Gastrocnemius medialis (tissue), 4 donors: ENCODE measurements around the gene ARMC2. TPM values are rescaled to one million over a fixed set of nuclear protein-coding genes. Genes with fewer than 3 reads are reported as not detected.

ENCODE experiments used
- ATAC-seq, 2 donors: fragments of 150-250 bp; one replicate each; pipeline ENCODE4 v1.9.1; 2016
- DNase-seq, 2 donors: peaks; one replicate each; pipeline ENCODE4 v3.0.0-alpha.2; 2019
- H3K27ac ChIP-seq, 4 donors: fragments of 200-600 bp; sonication (generic); 1 replicate in 1 of 4; 2 replicates in 3 of 4; pipeline ENCODE4 v1.5.1; 2016 to 2018; ENCODE audit warnings: mild to moderate bottlenecking in 2 of 4, moderate library complexity in 1 of 4
- H3K27me3 ChIP-seq, 3 donors: fragments of 200-600 bp; sonication (generic) in 2 of 3; 1 replicate in 1 of 3; 2 replicates in 2 of 3; pipeline versions ENCODE4 v1.5.1 to v1.6.0; 2016 to 2019; ENCODE audit warnings: mild to moderate bottlenecking in 1 of 3, moderate library complexity in 1 of 3
- H3K36me3 ChIP-seq, 2 donors: fragments of 200-600 bp; sonication (generic) in 1 of 2; one replicate each; pipeline ENCODE4 v1.5.1; 2017 to 2018
- H3K4me1 ChIP-seq, 2 donors: fragments of 200-600 bp; sonication (generic) in 1 of 2; one replicate each; pipeline ENCODE4 v1.5.1; 2016 to 2017; ENCODE audit warnings: mild to moderate bottlenecking in 2 of 2
- H3K4me3 ChIP-seq, 4 donors: fragments of 200-600 bp; sonication (generic) in 3 of 4; 1 replicate in 1 of 4; 2 replicates in 3 of 4; pipeline ENCODE4 v1.5.1; 2016 to 2019; ENCODE audit warnings: mild to moderate bottlenecking in 2 of 4
- H3K9me3 ChIP-seq, 3 donors: fragments of 200-600 bp; sonication (generic) in 2 of 3; 1 replicate in 1 of 3; 2 replicates in 2 of 3; pipeline ENCODE4 v1.5.1; 2016 to 2019
- CTCF ChIP-seq, 5 experiments: fragments of 450-650 bp in 3 of 5; fragments of 200-600 bp in 2 of 5; sonication (generic) in 2 of 5; IDR thresholded peaks in 4 of 5; conservative IDR thresholded peaks in 1 of 5; 1 replicate in 4 of 5; 2 replicates in 1 of 5; pipeline ENCODE4 v1.5.1; 2016 to 2019; ENCODE audit warnings: antibody characterized with exemption in 5 of 5, mild to moderate bottlenecking in 3 of 5, moderate library complexity in 3 of 5
- POLR2A ChIP-seq, 2 donors: fragments of 450-650 bp; IDR thresholded peaks; one replicate each; pipeline ENCODE4 v1.6.1; 2017; ENCODE audit warnings: antibody characterized with exemption in 2 of 2, mild to moderate bottlenecking in 2 of 2, moderate library complexity in 2 of 2
- in situ Hi-C, 4 donors: fragments of 200-750 bp; cut with MboI; loops; one replicate each; pipeline versions ENCODE4 v1.15.0 to v1.8.0; 2017; ENCODE audit warnings: low sequenced_read_pairs in 4 of 4
- intact Hi-C: fragments of 100-400 bp; cut with DNase I; formaldehyde crosslinking; loops from one replicate; pipeline ENCODE4 v1.15.1; 2023; ENCODE audit warnings: low total_unique reads
- total RNA-seq, 4 donors: library from RNA; depleted of rRNA; stranded (reverse); fragments of >200 nt; gene quantifications; one replicate each; pipeline versions ENCODE4 v1.1.0 to v1.2.3, GENCODE V29; 2016

ARMC2 gene
- total RNA-seq, 4 donors from 2014 or later: 0.20 to 1.8 (median 0.56) TPM

DNA sequence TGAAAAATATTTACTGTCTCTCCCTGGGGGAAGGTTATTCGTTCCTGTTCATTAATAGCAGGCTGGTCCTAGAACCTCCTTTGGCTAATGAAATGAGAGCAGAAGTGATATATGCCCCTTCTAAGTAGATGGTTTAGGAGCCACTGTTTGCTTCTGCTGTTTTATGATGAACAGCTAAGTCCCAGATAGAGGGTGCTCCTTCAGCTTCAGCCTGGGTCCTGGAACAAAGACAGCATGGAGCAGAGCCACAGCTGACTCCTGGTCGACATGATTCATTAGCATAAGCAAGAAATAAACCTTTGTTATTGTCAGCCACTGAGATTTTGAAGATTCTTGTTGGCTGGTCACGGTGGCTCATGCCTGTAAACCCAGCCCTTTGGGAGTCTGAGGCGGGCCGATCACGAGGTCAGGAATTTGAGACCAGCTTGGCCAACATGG is 47.8 kb upstream of the ARMC2 start:
- Histone ChIP-seq H3K27ac (peak overlapping the region in 3 of 4 donors; percentile 6 to 33 (median 10)), H3K9me3 (no peaks in the 10 kb centered on the region), H3K36me3 (no peaks in the 10 kb centered on the region), H3K4me3 (no peak overlapping the region), H3K27me3 (no peaks in the 10 kb centered on the region), H3K4me1 (peaks cover 21 to 24% of the 10 kb centered on the region in 2 donors)
- intact Hi-C loops (no loop called here), in situ Hi-C loops (no loop called here)
- TF ChIP-seq POLR2A (IDR thresholded peaks at IDR 0.05) (no peak), CTCF (IDR thresholded peaks at IDR 0.05 in 4 of 5, conservative IDR thresholded peaks at IDR 0.05 in 1 of 5) (no peak)
- DNase-seq (peak; percentile 5 to 29), ATAC-seq (peak; percentile 44 to 52)

- no peak overlapping the region for H3K4me3 ChIP-seq
- no peaks in the 10 kb centered on the region for H3K36me3 ChIP-seq
- H3K4me1 ChIP-seq: peaks cover 21 to 29% of the 10 kb centered on the region in 2 donors
- intact Hi-C loops (no loop called here), in situ Hi-C loops (no loop called here)
- DNase-seq: peak in 1 of 2 donors; percentile 28
- peak overlapping the region; percentile 10 to 33 (median 16) for H3K27ac ChIP-seq
- peak; percentile 7 to 34 for ATAC-seq
- H3K9me3 ChIP-seq: no peaks in the 10 kb centered on the region
- H3K27me3 ChIP-seq: no peaks in the 10 kb centered on the region
- TF ChIP-seq POLR2A (IDR thresholded peaks at IDR 0.05): no peak
- TF ChIP-seq CTCF (IDR thresholded peaks at IDR 0.05 in 4 of 5, conservative IDR thresholded peaks at IDR 0.05 in 1 of 5): no peak
These were observed 46.9 kb upstream of the ARMC2 start for GRCh38 chr6:108801366-108801765.

- Histone ChIP-seq H3K9me3 (no peaks in the 10 kb centered on the region), H3K4me1 (peaks cover 35 to 41% of the 10 kb centered on the region in 2 donors), H3K4me3 (no peak overlapping the region), H3K27ac (no peak overlapping the region), H3K36me3 (no peaks in the 10 kb centered on the region), H3K27me3 (no peaks in the 10 kb centered on the region)
- ATAC-seq: no peak
- intact Hi-C loops (no loop called here), in situ Hi-C loops (no loop called here)
- DNase-seq: no peak
- no peak for TF ChIP-seq CTCF (IDR thresholded peaks at IDR 0.05 in 4 of 5, conservative IDR thresholded peaks at IDR 0.05 in 1 of 5)
These were observed 44.2 kb upstream of the ARMC2 start for GRCh38 chr6:108803982-108804490.

DNA sequence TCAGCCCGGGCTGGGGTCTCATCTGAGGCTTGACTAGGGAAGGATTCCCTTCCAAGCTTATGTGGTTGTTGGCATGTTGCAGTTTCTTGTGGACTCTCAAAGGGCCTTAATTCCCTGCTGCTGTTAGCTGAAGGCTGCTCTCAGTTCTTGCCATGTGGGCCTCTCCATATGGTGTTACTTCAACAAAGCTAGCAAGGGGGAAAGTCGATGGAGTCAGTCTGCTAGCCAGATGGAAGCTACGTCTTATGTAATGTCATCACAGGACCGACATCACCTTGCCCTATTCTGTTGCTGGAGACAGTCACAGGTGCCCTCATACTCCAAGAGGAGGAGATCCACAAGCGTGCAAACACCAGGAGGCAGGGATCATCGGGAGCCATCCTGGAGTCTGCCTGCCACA is 43.3 kb upstream of the ARMC2 start:
- Histone ChIP-seq H3K4me1 (peaks cover 32 to 34% of the 10 kb centered on the region in 2 donors), H3K27ac (no peak overlapping the region), H3K27me3 (no peaks in the 10 kb centered on the region), H3K36me3 (no peaks in the 10 kb centered on the region), H3K4me3 (no peak overlapping the region), H3K9me3 (no peaks in the 10 kb centered on the region)
- intact Hi-C loops (no loop called here), in situ Hi-C loops (no loop called here)
- ATAC-seq (no peak), DNase-seq (no peak)
- TF ChIP-seq CTCF (IDR thresholded peaks at IDR 0.05 in 4 of 5, conservative IDR thresholded peaks at IDR 0.05 in 1 of 5): no peak
- no peak for TF ChIP-seq POLR2A (IDR thresholded peaks at IDR 0.05)
